GM19455 (cell line): ENCODE measurements around the gene IQCB1.
"Not testable (repeated sequence)": the region's sequence is repeated elsewhere in the genome, so short reads cannot be mapped to it uniquely, and the experiment has no call there.

Experiments
- ATAC-seq: cut with Tn5 transposase; IDR thresholded peaks from one replicate; pipeline ENCODE4 v1.9.1; 2021; ENCODE audit not compliant: unreplicated experiment

IQCB1 gene

GRCh38 chr3:121817753-121818152 is 17.1 kb downstream of the IQCB1 start:
- ATAC-seq: no peak

GRCh38 chr3:121809249-121809648 is 25.6 kb downstream of the IQCB1 start:
- peak; percentile 99 for ATAC-seq

- ATAC-seq: no peak
These were observed 31.0 kb downstream of the IQCB1 start for GRCh38 chr3:121803771-121804320.

- no peak for ATAC-seq
These were observed 34.0 kb downstream of the IQCB1 start for GRCh38 chr3:121800906-121801305.

- ATAC-seq: no peak
These were observed 37.9 kb downstream of the IQCB1 start for GRCh38 chr3:121796970-121797369.

GRCh38 chr3:121794264-121794983 is 40.4 kb downstream of the IQCB1 start:
- peak; percentile 62 for ATAC-seq

GRCh38 chr3:121793078-121793477 is 41.8 kb downstream of the IQCB1 start:
- ATAC-seq: no peak

- no peak for ATAC-seq
These were observed 48.4 kb downstream of the IQCB1 start for GRCh38 chr3:121786485-121786884.

GRCh38 chr3:121782784-121783183 is 52.1 kb downstream of the IQCB1 start:
- ATAC-seq: not testable (repeated sequence)

GRCh38 chr3:121781611-121782010 is 53.2 kb downstream of the IQCB1 start:
- no peak for ATAC-seq

- not testable (repeated sequence) for ATAC-seq
These were observed 59.8 kb downstream of the IQCB1 start for GRCh38 chr3:121775095-121775494.

- no peak for ATAC-seq
These were observed 65.6 kb downstream of the IQCB1 start for GRCh38 chr3:121769246-121769645.

GRCh38 chr3:121768452-121768851 is 66.4 kb downstream of the IQCB1 start:
- no peak for ATAC-seq

GRCh38 chr3:121759541-121760202 is 75.2 kb downstream of the IQCB1 start:
- no peak for ATAC-seq

- no peak for ATAC-seq
These were observed 76.0 kb downstream of the IQCB1 start for GRCh38 chr3:121758727-121759450.

- ATAC-seq: no peak
These were observed 76.9 kb downstream of the IQCB1 start for GRCh38 chr3:121757812-121758545.

GRCh38 chr3:121757087-121757811 is 77.6 kb downstream of the IQCB1 start:
- no peak for ATAC-seq

- ATAC-seq: no peak
These were observed 82.1 kb downstream of the IQCB1 start for GRCh38 chr3:121752772-121753171.

GRCh38 chr3:121752261-121752660 is 82.6 kb downstream of the IQCB1 start:
- no peak for ATAC-seq

GRCh38 chr3:121750087-121750415 is 84.8 kb downstream of the IQCB1 start:
- ATAC-seq: no peak
